Hematopoietic multipotent progenitor cell (in vitro differentiated cells): ENCODE results near the gene LTO1. TPM values are rescaled to one million over a fixed set of nuclear protein-coding genes. Genes with fewer than 3 reads are reported as not detected.
"Not testable (repeated sequence)": the region's sequence is repeated elsewhere in the genome, so short reads cannot be mapped to it uniquely, and the experiment has no call there.

ENCODE experiments used
- DNase-seq, 3 donors: peaks; one replicate each; pipeline ENCODE4 v3.0.0-alpha.2; 2011 to 2015; ENCODE audit warnings: low read depth in 2 of 3, low spot score in 2 of 3
- total RNA-seq: library from RNA; depleted of rRNA; stranded (reverse); fragments of >200 nt; gene quantifications from one replicate; pipeline ENCODE4 v1.2.3, GENCODE V29; 2012

LTO1 gene
- total RNA-seq, 1 donor, result 23.2 TPM

DNA sequence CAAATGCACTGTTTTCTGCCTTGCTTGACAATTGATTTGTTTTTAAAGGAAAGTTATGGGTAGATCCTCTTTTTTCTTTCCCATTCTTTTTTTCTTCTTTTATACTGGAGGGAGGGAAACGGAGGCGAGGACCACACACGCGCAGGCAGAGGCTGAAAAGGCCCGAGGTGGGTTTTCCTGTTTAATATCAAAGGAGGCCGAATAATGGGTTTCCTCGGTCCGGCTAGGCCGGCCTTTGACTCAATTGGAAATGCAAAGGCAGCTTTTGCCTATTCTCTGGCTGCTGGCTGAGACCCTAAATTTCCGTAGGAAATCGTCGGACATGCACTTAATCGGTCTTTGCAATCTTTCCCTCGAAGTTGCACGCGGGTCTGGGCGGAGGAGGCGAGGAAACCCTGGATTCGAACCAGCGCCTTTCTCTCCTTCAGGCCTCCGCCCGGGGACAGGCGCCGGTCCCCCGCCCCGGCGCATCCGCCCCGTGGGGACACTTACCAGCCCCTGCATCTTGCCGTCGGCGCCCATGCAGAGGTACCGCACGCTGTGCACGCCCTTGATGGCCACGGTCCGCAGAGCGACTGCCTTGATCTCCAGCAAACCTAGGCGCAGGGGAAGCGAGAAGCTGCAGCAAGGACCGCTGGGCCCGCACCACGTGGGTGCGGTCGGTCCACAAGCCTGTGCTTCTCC, 27.8 kb upstream of the LTO1 start:
- DNase-seq, result no peak

DNA sequence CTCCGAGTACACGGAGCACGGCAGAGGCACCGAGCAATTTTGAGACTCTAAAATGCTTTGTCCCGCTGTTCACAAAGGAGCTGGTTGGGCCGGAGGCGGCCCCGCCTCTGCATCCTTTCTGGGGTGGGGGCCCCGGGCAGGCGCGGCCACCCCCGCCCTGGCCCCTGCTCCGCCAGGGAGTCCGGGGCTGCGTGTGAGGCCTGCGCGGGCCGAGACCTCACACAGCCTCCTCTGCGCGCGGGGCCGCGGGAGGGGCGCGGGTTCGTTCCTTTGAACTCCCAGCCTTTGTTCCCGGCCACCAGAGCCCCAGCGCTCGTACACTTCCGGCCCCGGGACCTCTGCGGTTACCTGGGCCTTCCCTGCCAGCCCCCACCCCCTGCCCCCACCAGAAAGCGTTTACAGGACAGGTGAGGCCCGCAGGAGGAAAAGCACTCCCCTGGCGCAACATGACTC, 27.1 kb upstream of the LTO1 start:
- no peak for DNase-seq

DNA sequence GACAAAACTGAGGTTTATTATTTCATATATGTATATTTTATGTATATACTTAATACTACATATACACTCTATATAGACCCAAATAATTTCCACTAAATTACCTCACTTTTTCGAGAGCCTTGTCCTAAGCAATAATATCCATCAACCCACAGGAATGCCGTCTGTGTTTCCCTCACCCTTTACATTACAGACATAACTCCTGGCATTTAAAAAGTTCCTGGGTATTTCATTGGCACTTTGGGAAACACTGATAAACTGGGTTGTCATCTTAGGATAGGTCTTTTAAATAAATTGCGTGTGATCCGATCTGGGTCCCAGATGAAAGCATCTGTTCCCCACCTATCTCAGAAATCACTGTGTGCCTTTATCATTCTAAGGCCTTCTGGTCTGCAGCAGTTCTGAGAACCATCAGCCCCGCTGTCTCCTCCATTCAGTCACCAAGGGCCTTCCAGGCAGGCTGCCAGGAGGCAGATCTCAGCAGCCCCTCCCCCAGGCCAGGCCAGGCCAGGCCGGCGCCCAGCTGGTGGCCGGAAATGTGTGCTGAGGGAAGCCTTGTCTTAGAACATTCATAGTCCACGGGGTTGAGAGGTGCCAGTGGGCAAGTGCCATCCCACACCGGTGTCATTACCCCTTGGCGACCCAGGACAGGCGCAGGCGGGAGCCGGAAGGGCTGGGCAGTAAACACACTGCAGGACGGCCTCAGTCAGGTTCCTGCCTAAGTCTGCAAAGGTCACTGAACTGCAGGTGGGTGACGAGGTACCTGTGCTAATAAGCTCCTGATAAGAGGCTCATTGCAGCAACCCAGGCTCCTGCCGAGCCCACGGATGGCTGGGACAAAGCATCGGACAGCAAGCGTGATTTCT, 25.4 kb upstream of the LTO1 start:
- DNase-seq, result no peak

GRCh38 chr11:69699213-69699612, 24.1 kb upstream of the LTO1 start:
- no peak for DNase-seq

GRCh38 chr11:69698362-69698761, 23.2 kb upstream of the LTO1 start:
- DNase-seq, result no peak

DNA sequence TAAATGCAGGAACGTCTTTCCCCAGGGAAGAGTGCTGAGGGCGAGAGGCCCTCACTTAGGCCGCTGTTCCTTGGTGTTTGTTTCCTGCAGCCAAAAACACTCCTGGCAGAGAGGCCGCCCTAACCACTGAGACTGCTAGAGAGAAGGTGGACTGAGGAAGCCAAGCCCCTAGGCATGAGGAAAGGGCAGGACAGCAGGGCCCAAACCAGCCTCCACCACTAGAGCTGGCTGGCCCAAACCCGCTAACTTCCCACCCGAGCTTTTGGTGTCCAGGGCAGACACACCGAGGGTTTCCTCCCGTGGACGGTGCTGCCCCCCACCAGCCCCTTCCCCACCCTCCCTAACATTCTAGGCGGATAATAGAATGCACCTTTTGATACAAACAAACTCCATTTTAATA, 22.7 kb upstream of the LTO1 start:
- no peak for DNase-seq

DNA sequence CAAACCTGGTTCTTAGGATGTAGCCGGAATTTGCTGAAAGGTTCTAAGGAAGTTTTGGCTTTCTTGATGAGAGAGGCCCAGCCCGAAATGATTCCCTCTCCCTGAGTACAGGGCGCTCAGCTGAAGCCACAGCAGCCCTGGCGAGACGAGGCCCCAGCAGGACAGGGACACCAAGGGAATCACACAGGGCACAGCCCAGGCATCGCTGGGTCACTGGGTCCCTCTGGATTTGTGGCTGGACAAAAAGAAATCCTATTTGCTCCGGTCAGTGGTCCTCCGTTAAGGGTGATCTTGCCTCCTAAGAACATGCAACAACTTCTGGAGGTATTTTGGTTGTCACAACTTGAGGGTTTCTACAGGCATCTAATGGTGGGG, 22.3 kb upstream of the LTO1 start:
- DNase-seq, result no peak

DNA sequence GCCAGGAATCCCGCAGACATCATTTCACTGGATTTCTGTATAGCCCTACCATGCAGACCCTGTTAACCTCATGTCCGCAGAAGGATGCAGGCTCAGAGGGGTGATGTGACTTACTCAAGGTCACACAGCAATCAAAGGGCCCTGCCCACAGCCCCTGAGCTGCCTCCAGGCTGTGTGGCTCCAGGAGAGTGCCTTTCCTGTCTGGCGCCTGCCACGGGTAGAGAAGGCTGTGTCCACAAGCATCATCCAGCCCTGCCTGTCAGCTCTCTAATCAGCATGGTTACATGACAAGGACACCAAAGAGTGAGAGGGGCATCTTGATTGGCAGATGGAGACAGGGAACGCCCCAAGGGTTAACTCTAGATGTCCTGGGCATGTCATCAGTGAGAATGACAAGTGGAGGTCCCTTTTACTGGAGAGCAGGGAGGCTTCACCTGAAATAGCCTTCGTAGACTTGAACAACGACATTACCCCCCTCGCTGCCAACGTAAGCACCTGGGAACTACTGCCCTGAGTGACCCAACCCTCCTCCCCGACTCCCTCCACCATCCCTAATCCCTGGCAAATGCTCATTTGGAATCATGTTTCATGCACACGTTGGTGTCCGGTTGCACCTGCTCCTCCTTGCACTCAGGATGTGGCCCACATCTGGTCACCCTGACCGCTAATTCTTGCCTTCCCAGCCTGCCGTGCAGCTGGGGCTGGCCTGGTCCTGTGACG, 21.8 kb upstream of the LTO1 start:
- DNase-seq, result no peak

DNA sequence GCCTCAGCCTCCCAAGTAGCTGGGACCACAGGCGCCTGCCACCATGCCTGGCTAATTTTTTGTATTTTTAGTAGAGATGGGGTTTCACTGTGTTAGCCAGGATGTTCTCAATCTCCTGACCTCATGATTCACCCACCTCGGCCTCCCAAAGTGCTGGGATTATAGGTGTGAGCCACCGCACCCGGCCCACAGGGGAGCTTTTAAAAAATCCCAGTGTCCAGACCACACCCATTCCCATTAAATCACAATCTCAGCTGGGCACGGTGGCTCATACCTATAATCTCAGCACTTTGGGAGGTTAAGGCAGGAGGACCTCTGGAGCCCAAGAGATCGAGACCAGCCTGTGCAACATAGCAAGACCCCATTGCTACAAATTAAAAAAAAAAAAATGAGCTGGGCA, 20.8 kb upstream of the LTO1 start:
- DNase-seq, result not testable (repeated sequence)

GRCh38 chr11:69695581-69695980, 20.4 kb upstream of the LTO1 start:
- no peak for DNase-seq

- no peak for DNase-seq
Observed at GRCh38 chr11:69694781-69695180, 19.6 kb upstream of the LTO1 start.

GRCh38 chr11:69692422-69692821, 17.3 kb upstream of the LTO1 start:
- no peak for DNase-seq

DNA sequence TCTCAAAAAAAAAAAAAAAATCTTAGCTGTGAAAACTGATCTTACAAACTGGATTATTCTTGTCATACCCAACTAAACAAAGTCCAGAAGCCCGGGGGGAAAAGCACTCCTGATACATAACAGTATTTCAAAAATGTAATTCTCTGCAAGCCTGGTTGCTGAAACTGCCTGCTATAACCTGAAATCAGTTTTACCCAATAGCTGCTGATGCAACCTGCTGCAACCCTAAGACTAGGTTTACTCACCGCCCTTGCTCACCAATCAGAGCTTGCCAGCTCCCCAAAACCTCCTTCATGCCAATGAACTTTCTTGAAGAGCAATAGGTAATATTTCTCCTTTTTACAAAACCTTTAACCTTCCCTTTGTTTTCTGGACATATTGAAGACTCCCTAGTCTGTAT, 16.3 kb upstream of the LTO1 start:
- no peak for DNase-seq

GRCh38 chr11:69689484-69690319, 14.5 kb upstream of the LTO1 start:
- DNase-seq, result no peak

GRCh38 chr11:69687969-69688771, 13.0 kb upstream of the LTO1 start:
- not testable (repeated sequence) for DNase-seq

DNA sequence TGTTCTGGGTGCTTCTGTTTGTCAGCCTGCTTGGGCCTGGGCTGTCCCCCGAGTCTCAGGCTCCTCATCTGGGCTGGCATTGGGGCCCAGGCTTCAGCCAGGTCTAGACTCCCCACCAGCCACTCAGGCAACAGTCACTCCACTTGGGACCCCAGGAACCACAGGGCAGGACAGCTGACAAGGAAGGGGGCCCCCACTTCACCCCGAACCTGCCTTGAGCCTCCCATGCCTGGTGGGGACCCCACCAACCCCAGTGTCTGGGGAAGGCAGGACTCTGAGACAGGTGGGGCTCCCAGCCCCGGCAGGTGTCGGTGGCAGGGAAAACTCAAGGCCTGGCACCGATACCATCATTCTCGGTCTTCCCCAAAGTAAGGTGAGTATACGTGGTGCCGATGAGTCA, 11.7 kb upstream of the LTO1 start:
- no peak for DNase-seq

DNA sequence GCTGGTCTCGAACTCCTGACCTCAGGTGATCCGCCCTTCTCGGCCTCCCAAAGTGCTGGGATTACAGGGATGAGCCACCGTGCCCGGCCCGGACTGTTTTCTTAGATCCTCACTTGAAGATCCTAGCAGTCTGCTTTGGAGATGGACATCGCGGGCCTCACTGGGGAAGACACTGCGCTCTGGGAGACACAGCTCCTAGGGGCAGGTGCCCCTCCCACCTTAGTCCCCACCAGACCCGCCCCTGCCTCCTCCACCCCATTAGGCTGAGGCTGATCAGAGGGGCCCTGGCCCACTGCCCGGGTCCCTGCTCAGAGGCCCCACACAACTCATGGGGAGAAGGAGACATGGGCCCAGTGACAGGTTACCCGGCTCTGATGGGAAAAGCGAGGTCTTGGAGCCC, 11.3 kb upstream of the LTO1 start:
- DNase-seq, result no peak

- DNase-seq, result no peak
Observed at GRCh38 chr11:69685348-69685747, 10.2 kb upstream of the LTO1 start.

DNA sequence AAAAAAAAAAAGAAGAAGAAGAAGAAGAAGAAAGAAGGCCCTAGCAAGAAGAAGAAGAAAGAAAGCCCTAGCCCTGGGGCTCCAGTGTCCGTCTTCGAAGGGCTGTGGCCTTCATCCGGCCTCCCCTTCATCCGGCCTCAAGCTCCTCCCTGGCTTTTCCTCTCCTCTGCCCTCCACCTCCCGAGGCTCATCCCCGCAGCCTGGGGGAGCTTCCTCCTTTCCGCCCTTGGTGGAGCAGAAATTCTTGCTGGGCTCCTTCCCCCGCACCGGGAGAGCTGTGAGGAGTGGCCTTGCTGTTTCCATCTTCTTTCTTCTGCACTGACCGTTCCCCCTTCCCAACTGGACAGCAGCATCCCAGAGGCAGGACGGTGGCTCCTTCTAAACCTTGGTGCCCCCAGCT, 9.5 kb upstream of the LTO1 start:
- DNase-seq, result no peak

- DNase-seq, result no peak
Observed at GRCh38 chr11:69683764-69684333, 8.7 kb upstream of the LTO1 start.
